GM18505 (cell line): ENCODE measurements around the gene TMEM232.

ENCODE experiments used
- ATAC-seq: cut with Tn5 transposase; IDR thresholded peaks from one replicate; pipeline ENCODE4 v1.9.1; 2021; ENCODE audit not compliant: unreplicated experiment
- POLR2A ChIP-seq: IDR thresholded peaks from 4 replicates; pipeline ENCODE4 v1.6.1; 2011; ENCODE audit warnings: borderline replicate concordance; ENCODE audit not compliant: insufficient read depth, insufficient read length; ENCODE audit errors: extremely low read depth

The TMEM232 gene

DNA sequence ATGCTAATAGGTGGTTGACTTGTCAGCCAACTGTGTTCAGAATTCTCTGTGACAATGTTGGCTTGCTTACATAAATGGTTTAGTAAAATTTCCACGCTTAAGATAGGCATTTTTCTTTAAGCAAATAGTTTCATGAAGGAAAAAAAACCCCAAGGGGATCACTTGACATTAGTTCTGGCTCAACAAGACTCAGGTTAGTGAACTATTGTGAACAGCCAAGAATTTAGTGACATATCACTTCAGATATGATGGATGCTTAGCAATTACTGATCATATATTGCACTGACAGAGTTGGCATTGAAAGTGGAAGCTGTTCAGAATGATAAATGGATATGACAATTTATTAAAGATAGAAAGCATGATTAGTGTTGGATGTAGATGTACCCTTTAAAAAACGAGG, 218.5 kb downstream of the TMEM232 start:
- no peak for TF ChIP-seq POLR2A
- no peak for ATAC-seq

DNA sequence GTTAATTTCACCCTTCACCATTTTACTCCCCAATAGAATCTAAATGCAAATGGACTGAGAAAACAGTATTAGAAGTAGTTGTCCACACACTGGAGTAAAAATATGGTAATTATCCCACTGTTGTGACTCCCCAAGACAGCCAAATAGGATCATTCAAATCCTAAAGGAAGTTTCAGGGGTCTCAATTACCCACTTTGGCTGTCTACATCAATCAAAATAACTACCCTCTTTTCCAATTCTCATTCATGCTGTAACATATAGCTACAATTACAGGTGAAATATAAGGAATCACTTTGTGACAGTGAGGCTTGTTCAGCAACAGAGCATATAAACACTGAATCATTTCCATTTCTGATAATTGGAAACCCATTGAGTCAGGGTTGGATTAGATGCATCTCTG, 220.1 kb downstream of the TMEM232 start:
- ATAC-seq = no peak
- TF ChIP-seq POLR2A = no peak

DNA sequence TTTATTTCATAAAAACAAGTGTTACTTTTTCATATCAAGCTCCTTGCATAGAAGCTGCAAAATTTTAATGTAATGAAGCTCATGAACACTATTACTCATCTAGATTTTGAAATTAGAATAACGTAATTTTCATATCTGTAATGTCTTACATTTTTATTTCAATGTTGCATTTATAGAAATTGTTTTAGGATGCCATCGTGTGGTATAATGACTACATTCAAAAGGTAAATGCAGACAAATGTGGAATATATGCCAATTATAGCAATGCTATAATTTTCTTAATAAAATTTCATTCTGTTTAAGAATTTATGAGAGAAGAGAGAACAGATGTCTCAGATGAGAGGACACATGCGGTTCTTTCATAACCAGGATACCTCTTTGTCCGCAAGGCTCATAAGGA, 230.2 kb downstream of the TMEM232 start:
- ATAC-seq = no peak
- no peak for TF ChIP-seq POLR2A

DNA sequence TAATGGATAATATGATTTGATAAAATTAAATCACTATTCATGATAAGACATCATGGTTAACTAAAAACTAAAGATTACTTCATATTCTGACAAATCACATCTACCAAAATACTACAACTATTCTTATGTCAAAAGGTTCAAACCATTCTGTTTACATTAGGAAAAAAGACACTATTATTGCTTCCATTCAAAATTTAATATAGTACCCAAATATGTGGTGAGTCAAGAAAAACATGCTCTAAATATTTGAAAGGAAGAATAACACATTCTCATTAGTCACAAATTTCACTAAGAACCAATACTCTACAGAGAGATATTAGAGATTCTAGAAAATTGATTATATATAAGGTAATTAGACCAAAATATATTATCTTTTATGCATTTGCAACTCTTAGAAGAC, 234.0 kb downstream of the TMEM232 start:
- ATAC-seq = no peak

DNA sequence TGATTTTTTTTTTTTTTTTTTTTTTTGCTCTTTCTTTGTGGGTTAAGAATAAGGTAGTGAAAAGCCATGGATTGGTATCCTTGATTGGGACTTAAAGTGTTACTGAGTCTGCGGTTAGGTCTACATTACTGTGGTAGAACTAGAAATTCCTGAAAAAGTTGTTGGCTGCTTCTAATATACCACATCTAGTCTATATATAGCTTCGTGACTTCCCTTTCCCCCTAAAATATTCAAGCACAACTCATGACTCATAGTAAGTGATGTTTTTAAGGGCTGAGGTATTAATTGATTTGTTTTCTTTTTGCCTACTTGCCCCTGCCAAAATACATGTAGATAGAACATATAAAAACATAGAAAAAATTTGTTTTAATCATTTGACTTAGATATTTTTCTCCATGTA, 247.6 kb downstream of the TMEM232 start:
- ATAC-seq = no peak
- no peak for TF ChIP-seq POLR2A

More for the DNA sequence above, 234.0 kb downstream of the TMEM232 start:
- TF ChIP-seq POLR2A = no peak

DNA sequence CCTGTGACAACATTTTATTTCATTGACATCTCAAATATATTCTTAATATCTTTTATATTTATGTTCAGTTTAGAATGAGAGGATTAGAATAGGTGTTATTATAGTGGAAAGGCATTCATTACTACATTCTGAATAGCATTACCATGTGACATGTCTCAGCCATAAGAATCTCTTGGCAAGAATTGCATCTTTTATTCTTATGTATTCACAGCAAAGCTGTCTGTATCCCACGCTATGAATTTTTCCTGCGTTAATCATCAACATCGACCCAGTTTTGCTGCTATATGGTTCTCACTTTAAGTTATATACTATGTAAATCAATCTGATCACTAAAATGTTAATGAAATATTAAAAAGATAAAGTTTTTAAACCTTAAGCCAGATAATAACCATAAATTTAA, 248.6 kb downstream of the TMEM232 start:
- ATAC-seq = no peak
- TF ChIP-seq POLR2A = no peak

DNA sequence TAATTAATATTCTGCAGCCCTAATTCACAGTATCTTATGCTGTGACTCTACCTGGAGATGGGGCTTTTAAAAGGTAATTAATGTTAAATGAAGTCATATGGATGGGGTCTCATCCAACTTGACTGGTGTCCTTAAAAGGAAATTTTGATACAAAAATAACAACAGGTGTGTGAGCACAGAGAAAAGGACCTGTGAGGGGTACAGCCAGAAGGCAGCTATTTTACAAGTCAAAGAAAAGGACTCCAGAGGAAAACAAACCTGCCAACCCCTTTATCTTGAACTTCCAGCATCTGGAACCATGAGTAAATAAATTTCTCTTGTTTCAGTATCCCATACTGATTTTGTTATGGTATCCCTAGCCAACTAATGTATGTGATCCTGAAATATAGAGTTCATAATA, 250.3 kb downstream of the TMEM232 start:
- ATAC-seq = no peak
- no peak for TF ChIP-seq POLR2A

DNA sequence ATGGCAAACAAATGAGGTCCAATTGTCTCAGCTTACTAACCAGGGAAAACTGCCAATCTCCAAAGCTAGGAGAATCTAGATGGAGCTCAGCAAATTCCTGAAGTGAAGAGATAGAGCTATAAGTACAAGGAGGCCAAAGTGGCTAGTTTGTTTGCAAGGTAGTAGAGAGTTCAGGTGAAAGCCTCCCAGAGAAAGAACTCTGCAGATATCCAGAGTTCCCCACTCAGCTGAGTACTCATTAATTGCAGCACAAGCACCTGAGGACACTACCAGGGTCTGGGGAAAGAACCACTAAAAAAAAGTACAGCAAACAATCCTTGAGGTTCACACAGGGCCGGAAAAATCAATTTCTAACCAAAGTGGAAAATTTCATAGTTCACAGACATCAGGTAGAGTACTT, 250.9 kb downstream of the TMEM232 start:
- TF ChIP-seq POLR2A = no peak
- ATAC-seq = no peak

DNA sequence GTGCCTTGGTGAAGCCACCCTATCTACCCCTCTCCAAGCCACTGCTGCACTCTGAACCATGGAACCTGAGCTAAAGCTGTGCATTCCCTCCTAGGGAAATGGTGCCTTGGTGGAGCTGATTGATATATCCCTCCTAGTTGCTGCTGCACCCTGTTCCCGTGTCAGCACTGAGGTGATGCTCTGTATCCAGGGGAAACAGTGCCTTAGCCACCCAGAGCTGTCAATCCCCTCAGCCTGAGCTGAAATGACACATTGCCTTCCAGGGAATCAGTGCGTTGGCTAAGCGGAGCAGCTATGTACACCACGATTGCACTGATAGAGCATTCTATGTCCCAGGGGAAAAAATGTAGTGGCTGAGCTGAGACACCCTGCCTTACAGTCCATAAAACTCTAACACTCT, 257.0 kb downstream of the TMEM232 start:
- no peak for ATAC-seq
- TF ChIP-seq POLR2A = no peak

DNA sequence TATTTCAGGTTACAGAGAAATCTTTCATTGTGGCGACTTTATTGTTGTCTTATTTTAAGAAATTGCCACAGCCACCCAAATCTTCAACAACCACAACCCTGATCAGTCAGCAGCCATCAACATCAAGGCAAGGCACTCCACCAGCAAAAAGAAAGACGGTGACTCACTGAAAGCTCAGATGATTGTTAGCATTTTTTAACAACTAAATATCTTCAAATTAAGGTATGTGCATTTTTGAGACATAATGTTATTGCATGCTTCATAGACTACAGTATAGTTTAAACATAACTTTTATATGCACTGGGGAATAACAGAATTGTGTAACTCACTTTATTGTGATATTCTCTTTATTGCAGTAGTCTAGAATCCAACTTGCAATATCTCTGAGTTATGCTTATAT, 263.4 kb downstream of the TMEM232 start:
- no peak for TF ChIP-seq POLR2A
- ATAC-seq = no peak

DNA sequence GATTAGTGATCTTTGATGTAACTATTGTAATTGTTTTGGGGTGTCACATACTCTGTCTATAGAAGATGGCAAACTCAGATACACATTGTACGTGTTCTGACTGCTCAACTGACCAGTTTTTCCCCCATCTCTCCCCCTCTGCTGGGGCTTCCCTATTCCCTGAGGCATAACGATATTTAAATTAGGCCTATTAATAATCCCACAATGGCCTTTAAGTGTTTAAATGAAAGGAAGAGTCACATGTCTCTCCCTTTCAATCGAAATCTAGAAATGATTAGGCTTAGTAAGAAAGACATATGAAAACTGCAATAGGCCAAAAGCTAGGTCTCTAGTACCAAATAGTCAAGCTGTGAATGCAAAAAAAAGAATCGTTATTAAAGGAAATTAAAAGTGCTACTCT, 265.6 kb downstream of the TMEM232 start:
- TF ChIP-seq POLR2A = no peak
- no peak for ATAC-seq

DNA sequence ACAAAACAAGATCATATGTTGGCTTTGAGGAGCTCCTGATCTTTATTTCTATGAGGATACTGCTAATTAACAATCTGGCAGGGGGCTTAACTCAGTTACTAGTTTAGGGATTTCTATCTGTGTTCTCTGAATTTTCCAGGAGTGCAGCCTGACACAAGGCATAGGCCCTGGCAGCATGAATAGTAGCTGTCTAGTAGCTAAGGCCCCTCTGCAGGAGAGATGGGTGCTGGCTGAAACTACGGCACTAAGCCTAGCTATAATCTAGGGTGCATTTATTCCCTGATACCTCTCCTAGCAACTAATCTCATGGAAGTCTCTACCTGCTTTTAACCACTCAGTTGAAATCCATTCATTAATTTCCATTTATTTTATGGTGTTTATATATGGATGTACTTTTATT, 268.2 kb downstream of the TMEM232 start:
- no peak for TF ChIP-seq POLR2A
- ATAC-seq = no peak

DNA sequence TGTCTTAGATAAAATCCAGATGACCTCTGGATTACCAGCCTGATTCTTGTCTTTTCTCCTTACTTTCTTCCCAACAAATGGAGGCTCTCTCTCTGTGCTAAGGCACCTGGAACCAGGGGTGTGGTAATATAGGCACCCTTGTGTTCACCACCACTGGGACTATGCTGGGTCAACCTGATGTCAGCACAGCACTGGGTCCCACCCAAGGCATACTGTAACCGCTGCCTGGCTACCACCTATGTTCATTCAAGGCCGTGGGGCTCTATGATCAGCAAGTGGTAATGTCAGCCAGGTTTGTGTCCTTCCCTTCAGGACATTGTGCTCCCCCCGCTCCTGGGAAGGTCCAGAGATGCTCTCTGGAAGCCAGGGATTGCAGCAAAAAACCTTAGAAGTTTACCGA, 283.6 kb downstream of the TMEM232 start:
- no peak for ATAC-seq
- no peak for TF ChIP-seq POLR2A

DNA sequence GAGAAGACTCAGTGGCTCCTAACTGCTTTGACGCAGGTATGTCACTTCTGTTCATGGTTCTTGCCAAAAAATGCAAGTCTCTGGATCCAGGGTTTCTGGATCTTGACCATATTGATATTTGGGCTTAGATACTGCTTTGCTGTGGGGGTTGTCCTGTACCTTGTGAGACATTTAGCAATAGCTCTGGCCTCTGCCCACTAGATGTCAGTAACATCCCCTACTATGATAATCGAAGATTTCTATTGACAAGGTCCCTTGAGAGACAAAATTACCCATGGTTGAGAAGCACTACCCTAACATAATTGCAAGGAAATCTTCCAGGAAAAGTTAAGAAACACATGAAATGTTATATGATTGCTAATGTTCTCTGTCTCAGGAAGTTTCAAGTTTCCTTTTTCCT, 285.4 kb downstream of the TMEM232 start:
- ATAC-seq = peak; percentile 60
- TF ChIP-seq POLR2A = no peak

DNA sequence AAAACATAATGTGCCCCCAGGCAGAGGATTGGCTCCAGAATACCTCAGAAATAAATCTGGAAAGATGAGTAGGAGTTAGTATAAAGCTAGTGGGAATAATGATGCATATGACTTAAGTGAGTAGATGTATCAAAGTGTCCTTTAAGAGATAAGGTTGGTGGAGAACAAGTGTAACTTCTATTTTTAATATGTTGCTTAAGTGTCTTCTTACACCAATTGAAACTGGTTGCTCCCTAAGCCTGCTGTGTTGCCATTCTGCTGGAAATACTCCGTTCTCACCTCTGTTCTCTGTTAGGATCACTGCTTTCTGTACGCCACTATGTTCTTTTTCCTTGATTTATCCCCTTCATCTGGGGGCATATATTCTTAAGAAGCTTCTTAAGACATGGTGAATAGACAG, 286.4 kb downstream of the TMEM232 start:
- no peak for ATAC-seq
- no peak for TF ChIP-seq POLR2A

DNA sequence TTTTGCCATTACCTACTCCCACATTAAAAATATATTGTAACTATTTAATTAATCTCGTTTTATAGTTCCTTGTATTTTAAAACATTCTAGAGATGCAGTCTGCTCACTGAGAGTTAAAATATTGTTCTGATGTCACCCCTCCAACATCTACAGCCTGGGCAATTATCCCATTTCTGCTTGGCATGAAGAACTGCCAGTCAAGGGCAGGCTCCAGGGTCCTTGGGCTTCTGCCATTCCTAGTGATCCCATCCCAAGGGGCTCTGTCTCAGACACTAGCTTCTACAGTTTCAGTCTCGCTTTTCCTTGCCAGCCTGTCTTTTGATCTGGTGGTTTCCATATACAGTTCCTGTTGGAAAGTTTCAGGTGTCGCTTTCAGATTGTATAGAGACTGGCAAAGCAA, 287.2 kb downstream of the TMEM232 start:
- no peak for TF ChIP-seq POLR2A
- no peak for ATAC-seq

DNA sequence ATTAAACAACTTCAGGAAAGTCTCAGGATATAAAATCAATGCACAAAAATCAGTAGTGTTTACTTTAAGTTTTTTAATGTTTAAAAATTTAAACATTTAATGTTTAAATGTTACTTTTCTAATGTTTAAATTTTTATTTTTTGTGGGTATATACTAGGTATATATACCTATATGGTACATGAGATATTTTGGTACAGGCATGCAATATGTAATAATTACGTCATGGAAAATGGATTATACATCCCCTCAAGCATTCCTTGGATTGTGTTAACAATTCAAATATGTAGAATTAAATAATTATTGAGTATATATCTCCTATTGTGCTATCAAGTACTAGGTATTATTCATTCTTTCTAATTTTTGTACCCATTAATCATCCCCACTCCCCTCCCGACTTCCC, 291.3 kb downstream of the TMEM232 start:
- TF ChIP-seq POLR2A = no peak
- ATAC-seq = no peak

DNA sequence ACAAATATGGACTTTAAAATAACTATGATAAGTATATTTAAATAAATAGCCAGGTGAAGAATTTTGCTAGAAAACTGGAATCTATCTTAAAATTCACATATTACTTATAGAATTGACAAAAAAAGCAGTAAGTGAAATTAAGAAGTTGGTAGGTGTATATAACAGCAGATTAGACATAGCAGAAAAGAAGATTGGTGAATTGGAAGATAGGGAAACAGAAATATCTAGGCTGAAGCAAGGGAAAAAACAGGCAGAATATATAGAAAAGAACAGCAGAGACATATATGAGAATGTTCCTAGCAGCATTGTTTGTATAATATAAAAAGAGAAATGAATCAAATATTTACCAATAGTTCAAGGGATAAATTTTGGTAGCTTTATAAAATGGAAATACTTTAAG, 294.9 kb downstream of the TMEM232 start:
- no peak for TF ChIP-seq POLR2A
- no peak for ATAC-seq
